HG03135 (cell line): ENCODE data around the gene SFXN5.

Experiments
- ATAC-seq: cut with Tn5 transposase; IDR thresholded peaks from one replicate; pipeline ENCODE4 v1.9.1; 2021; ENCODE audit warnings: mild to moderate bottlenecking, moderate library complexity; ENCODE audit not compliant: unreplicated experiment

SFXN5 gene

GRCh38 chr2:72927619-72928550 is 143.6 kb downstream of the SFXN5 start:
- ATAC-seq = no peak

GRCh38 chr2:72926811-72927465 is 144.6 kb downstream of the SFXN5 start:
- no peak for ATAC-seq

GRCh38 chr2:72926368-72926767 is 145.1 kb downstream of the SFXN5 start:
- no peak for ATAC-seq

- no peak for ATAC-seq
Measured at GRCh38 chr2:72925328-72925943, 146.1 kb downstream of the SFXN5 start.

- peak; percentile 56 for ATAC-seq
Measured at GRCh38 chr2:72924353-72925240, 146.9 kb downstream of the SFXN5 start.

GRCh38 chr2:72923833-72924352 is 147.6 kb downstream of the SFXN5 start:
- no peak for ATAC-seq

GRCh38 chr2:72921853-72922252 is 149.7 kb downstream of the SFXN5 start:
- no peak for ATAC-seq

GRCh38 chr2:72921088-72921851 is 150.2 kb downstream of the SFXN5 start:
- ATAC-seq = no peak

GRCh38 chr2:72920318-72921087 is 151.0 kb downstream of the SFXN5 start:
- no peak for ATAC-seq

- ATAC-seq = no peak
Measured at GRCh38 chr2:72919414-72920317, 151.8 kb downstream of the SFXN5 start.

- no peak for ATAC-seq
Measured at GRCh38 chr2:72917877-72918553, 153.5 kb downstream of the SFXN5 start.

- ATAC-seq = peak; percentile 45
Measured at GRCh38 chr2:72917138-72917876, 154.2 kb downstream of the SFXN5 start, which contains the start of gene EMX1. Gene EMX1 (plus strand): TSS chr2:72917519. CDS start chr2:72917853, 334 bp downstream.

GRCh38 chr2:72916743-72917137 is 154.8 kb downstream of the SFXN5 start:
- no peak for ATAC-seq

- peak; percentile 55 for ATAC-seq
Measured at GRCh38 chr2:72915907-72916742, 155.4 kb downstream of the SFXN5 start.

GRCh38 chr2:72915320-72915906 is 156.1 kb downstream of the SFXN5 start:
- ATAC-seq = no peak
